Activated CD8-positive, alpha-beta memory T cell treated with anti-CD3 and anti-CD28 coated beads, Interleukin-2, amount 10 ng/mL, durations not matched to agents 7 days and 5 days (primary cell): ENCODE measurements around the gene MDFI. TPM values are rescaled to one million over a fixed set of nuclear protein-coding genes. Genes with fewer than 3 reads are reported as not detected.
"Not testable (repeated sequence)": the region's sequence is repeated elsewhere in the genome, so short reads cannot be mapped to it uniquely, and the experiment has no call there.

ENCODE experiments used
- ATAC-seq: fragments of 150-1000 bp; cut with Tn5 transposase; one replicate; pipeline ENCODE4 v1.10.0; 2021; ENCODE audit warnings: moderate library complexity
- CTCF ChIA-PET: fragments of 350-600 bp; sonication (Branson Sonifier 250); formaldehyde crosslinking; loops from one replicate; lab custom pipeline; 2021; ENCODE audit warnings: antibody characterized with exemption; lab: Charles Lee
- DNase-seq: peaks from one replicate; pipeline ENCODE4 v3.0.0-alpha.2; 2020
- H3K27ac Mint-ChIP-seq: one replicate; pipeline ENCODE4 v1.8.0; 2021; ENCODE audit warnings: mild to moderate bottlenecking, mixed read lengths
- H3K27me3 Mint-ChIP-seq: one replicate; pipeline ENCODE4 v1.8.0; 2021; ENCODE audit warnings: mixed read lengths
- H3K36me3 Mint-ChIP-seq: one replicate; pipeline ENCODE4 v1.8.0; 2021; ENCODE audit warnings: mild to moderate bottlenecking, mixed read lengths
- H3K4me1 Mint-ChIP-seq: one replicate; pipeline ENCODE4 v1.8.0; 2021; ENCODE audit warnings: mixed read lengths
- H3K4me3 Mint-ChIP-seq: one replicate; pipeline ENCODE4 v1.8.0; 2021; ENCODE audit warnings: mild to moderate bottlenecking, moderate library complexity, mixed read lengths
- H3K9me3 Mint-ChIP-seq: one replicate; pipeline ENCODE4 v1.8.0; 2022; ENCODE audit warnings: low read depth, mixed read lengths
- total RNA-seq, 2 experiments: library from RNA; stranded (reverse); gene quantifications; one replicate each; pipeline ENCODE4 v1.2.3, GENCODE V29; 2021

The MDFI gene
- total RNA-seq, 2 experiments from 2014 or later, result not detected

GRCh38 chr6:41607736-41608135 is 30.5 kb upstream of the MDFI start:
- Mint-ChIP-seq H3K4me1 (peaks cover 3% of the 10 kb centered on the region), H3K27ac (no peak overlapping the region), H3K27me3 (peaks cover 13% of the 10 kb centered on the region), H3K36me3 (no peaks in the 10 kb centered on the region), H3K9me3 (no peaks in the 10 kb centered on the region), H3K4me3 (no peak overlapping the region)
- ATAC-seq, result no peak
- no peak for DNase-seq
- CTCF ChIA-PET, result no interaction called here

GRCh38 chr6:41608443-41609151 is 29.7 kb upstream of the MDFI start:
- Mint-ChIP-seq H3K27me3 (peaks cover 17% of the 10 kb centered on the region), H3K36me3 (no peaks in the 10 kb centered on the region), H3K4me3 (no peak overlapping the region), H3K9me3 (no peaks in the 10 kb centered on the region), H3K4me1 (no peaks in the 10 kb centered on the region), H3K27ac (no peak overlapping the region)
- ATAC-seq (no peak), DNase-seq (no peak)
- CTCF ChIA-PET, result no interaction called here

DNA sequence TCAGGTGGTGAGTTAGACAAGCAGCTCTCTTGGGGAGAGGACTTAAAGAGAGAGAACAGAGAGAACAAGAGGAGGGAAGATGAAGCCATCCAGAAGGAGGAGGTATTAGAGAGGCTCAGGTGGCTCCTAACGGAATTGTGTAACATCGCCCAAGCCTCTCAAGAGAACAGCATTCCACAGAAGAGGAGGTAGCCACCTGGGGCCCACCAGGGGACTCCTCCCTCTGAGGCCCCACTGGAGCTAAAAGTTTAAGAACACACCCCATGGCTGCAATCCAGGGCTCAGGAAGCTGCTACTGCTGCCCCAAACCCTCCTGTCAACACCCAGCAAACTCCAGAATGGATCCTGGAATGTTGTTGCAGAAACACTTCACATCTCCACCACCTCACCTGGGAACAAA is 23.6 kb upstream of the MDFI start:
- Mint-ChIP-seq H3K4me3 (no peak overlapping the region), H3K27ac (no peak overlapping the region), H3K9me3 (no peaks in the 10 kb centered on the region), H3K36me3 (no peaks in the 10 kb centered on the region), H3K27me3 (peaks cover 25% of the 10 kb centered on the region), H3K4me1 (no peaks in the 10 kb centered on the region)
- DNase-seq, result no peak
- CTCF ChIA-PET, result interaction anchor here (0.8 kb wide), 1 partner anchor 12 kb away, joined by 4 read pairs; no protein-coding TSS in a partner anchor
- no peak for ATAC-seq

DNA sequence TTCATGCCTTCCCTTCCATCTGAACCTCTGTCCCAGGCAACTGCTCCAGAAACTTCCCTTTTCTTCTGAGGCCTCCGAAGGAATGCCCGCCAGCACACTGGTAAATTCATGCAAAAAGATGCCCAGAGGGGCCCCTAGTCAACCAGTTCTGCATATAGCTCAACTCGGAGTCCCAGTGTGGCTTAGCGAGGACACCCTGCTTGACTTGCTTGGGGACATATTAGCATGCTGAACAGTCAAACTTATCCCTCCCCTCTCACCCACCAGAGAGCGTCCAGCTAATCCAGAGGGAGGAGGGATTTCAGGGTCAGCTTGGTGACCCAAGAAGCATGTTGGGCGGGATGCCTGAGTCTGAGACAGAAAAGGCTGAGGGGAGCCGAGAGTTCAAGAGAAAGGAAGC is 23.0 kb upstream of the MDFI start:
- ATAC-seq, result no peak
- CTCF ChIA-PET, result interaction anchor here (0.8 kb wide), 1 partner anchor 13 kb away, joined by 4 read pairs; no protein-coding TSS in a partner anchor
- H3K4me1 Mint-ChIP-seq, result no peaks in the 10 kb centered on the region
- H3K27ac Mint-ChIP-seq, result no peak overlapping the region
- no peaks in the 10 kb centered on the region for H3K36me3 Mint-ChIP-seq
- no peaks in the 10 kb centered on the region for H3K9me3 Mint-ChIP-seq
- no peak overlapping the region for H3K4me3 Mint-ChIP-seq
- no peak for DNase-seq
- H3K27me3 Mint-ChIP-seq, result peaks cover 27% of the 10 kb centered on the region

DNA sequence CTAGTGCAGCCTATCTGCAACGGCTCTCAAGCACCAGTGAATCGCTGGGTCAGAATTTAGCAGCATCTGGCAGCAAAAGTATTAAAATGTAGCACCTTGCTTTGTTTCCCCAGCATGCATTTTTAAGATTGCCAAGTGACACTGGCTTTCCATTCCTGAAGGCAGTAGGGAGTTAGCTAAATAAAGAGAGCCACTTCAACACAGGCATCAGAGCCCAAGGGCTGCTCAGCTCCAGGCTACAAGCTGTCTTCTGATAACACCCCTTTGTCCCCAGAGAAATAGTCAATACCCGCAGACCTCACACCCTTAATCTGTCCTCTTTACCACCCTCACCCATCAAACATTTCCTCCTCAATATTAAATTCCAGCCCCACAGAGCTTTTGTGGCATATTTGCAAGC is 19.7 kb upstream of the MDFI start:
- CTCF ChIA-PET, result no interaction called here
- H3K4me1 Mint-ChIP-seq, result no peaks in the 10 kb centered on the region
- DNase-seq (no peak), ATAC-seq (no peak)
- H3K36me3 Mint-ChIP-seq, result peaks cover 3% of the 10 kb centered on the region
- H3K9me3 Mint-ChIP-seq, result peaks cover 3% of the 10 kb centered on the region
- H3K27ac Mint-ChIP-seq, result no peak overlapping the region
- H3K27me3 Mint-ChIP-seq, result peaks cover 43% of the 10 kb centered on the region
- H3K4me3 Mint-ChIP-seq, result no peak overlapping the region

- H3K9me3 Mint-ChIP-seq, H3K4me3 Mint-ChIP-seq, DNase-seq, CTCF ChIA-PET, H3K36me3 Mint-ChIP-seq, H3K27ac Mint-ChIP-seq, H3K4me1 Mint-ChIP-seq, ATAC-seq: not testable (repeated sequence)
- H3K27me3 Mint-ChIP-seq, result peaks cover 38% of the 10 kb centered on the region
These were observed 19.1 kb upstream of the MDFI start for GRCh38 chr6:41619193-41619592.

DNA sequence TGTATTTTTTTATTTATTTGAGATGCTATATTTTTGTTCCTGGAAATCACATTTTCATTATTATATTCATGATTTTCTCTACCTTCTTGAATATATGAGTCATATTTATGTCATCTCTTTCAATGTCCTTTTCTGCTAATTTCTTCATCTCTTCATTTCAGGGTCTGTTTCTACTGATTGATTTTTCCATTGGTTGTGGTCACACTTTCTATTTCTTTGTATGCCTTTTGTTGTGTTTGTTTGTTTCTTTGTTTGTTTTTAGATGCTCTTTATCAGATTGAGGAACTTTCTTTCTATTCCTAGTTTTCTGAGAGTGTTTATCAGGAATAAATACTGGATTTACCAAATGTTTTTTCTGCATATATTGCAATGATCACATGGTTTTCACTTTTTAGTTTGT is 16.9 kb upstream of the MDFI start:
- Mint-ChIP-seq H3K4me3 (no peak overlapping the region), H3K27me3 (peaks cover 41% of the 10 kb centered on the region), H3K36me3 (peaks cover 3% of the 10 kb centered on the region)

DNA sequence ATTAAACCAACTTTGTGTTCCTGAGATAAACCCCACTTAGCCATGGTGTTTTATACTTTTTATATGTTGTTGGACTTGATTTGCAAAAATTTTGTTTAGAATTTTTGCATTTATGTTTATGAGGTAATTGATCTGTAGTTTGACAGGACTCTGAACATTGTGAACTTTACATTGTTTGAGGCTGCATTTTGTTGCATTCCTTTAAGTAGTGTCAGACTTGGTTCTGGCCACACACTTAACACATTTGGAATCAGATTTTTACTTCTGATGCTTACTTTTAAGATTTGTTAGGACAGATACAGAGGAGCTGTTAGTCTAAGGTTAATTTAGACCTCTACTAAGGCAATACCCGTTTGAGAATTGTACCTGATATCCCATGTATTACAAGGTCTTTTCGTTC is 16.5 kb upstream of the MDFI start:
- peaks cover 6% of the 10 kb centered on the region for H3K4me1 Mint-ChIP-seq
- H3K27me3 Mint-ChIP-seq, result peaks cover 41% of the 10 kb centered on the region
- CTCF ChIA-PET, result interaction anchor here (1.0 kb wide), 1 partner anchor 15 kb away, joined by 3 read pairs; no protein-coding TSS in a partner anchor
- no peak overlapping the region for H3K4me3 Mint-ChIP-seq
- no peak for DNase-seq
- H3K9me3 Mint-ChIP-seq, result peaks cover 3% of the 10 kb centered on the region
- no peak overlapping the region for H3K27ac Mint-ChIP-seq
- H3K36me3 Mint-ChIP-seq, result peaks cover 3% of the 10 kb centered on the region
- ATAC-seq, result no peak

More for the DNA sequence above, 16.9 kb upstream of the MDFI start:
- ATAC-seq (no peak), DNase-seq (no peak)
- CTCF ChIA-PET, result interaction anchor here (1.0 kb wide), 1 partner anchor 15 kb away, joined by 3 read pairs; no protein-coding TSS in a partner anchor
- Mint-ChIP-seq H3K9me3 (peaks cover 3% of the 10 kb centered on the region), H3K27ac (no peak overlapping the region), H3K4me1 (peaks cover 6% of the 10 kb centered on the region)

- CTCF ChIA-PET, result interaction anchor here (1.0 kb wide), 1 partner anchor 16 kb away, joined by 3 read pairs; no protein-coding TSS in a partner anchor
- DNase-seq (no peak), ATAC-seq (no peak)
- Mint-ChIP-seq H3K27me3 (peaks cover 41% of the 10 kb centered on the region), H3K4me3 (no peak overlapping the region), H3K36me3 (peaks cover 3% of the 10 kb centered on the region), H3K9me3 (peaks cover 3% of the 10 kb centered on the region), H3K4me1 (peaks cover 6% of the 10 kb centered on the region), H3K27ac (no peak overlapping the region)
These were observed 15.9 kb upstream of the MDFI start for GRCh38 chr6:41622206-41622988.

DNA sequence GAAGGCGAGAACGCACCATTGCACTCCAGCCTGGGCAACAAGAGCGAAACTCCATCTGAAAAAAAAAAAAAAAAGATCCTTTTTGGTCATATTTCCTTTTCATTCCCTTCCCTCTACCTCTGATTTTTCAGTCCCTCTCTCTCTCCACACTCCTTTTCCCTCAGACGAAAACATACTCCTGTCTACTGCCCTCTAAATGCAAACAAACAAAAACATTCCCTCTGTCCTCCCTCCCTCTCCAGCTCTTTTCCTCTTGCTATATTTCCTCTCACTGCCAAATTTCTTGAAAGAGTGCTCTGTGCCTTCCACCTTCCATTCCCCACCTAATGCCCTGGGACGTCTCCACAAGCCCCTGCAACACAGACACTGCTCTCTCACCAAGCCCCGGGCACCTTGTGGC is 14.9 kb upstream of the MDFI start:
- Mint-ChIP-seq H3K4me1 (peaks cover 6% of the 10 kb centered on the region), H3K4me3 (no peak overlapping the region), H3K27ac (no peak overlapping the region), H3K27me3 (peaks cover 41% of the 10 kb centered on the region), H3K36me3 (peaks cover 3% of the 10 kb centered on the region), H3K9me3 (peaks cover 3% of the 10 kb centered on the region)
- CTCF ChIA-PET, result interaction anchor here (0.8 kb wide), 1 partner anchor 153 kb away, joined by 7 read pairs; no protein-coding TSS in a partner anchor
- DNase-seq (no peak), ATAC-seq (no peak)

DNA sequence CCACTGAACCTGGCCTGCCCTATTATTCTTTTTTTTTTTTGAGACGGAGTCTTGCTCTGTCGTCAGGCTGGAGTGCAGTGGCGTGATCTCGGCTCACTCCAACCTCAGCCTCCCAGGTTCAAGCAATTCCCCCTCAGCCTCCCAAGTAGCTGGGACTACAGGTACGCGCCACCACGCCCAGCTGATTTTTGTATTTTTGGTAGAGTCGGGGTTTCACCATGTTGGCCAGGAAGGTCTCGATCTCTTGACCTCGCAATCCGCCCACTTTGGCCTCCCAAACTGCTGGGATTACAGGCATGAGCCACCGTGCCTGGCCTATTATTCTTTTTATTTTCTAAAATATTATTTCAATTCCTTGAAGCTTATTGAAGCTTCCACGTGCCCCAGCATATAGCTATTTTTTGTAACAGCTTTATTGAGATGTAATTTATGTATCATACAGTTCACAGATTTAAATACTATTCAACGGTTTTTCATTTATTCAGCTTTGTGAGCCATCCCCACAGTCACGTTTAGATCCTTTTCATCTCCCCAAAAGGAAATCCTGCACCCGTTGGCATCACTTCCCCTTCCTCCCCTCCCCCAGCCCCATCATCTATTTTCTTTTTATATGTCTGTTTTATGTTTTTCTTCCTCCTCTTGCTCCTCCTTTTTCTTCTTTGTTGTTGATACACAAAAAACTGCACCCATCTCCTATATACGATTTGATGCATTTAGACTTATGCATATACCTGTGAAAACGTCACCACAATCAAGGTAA is 13.5 kb upstream of the MDFI start:
- Mint-ChIP-seq H3K9me3 (peaks cover 3% of the 10 kb centered on the region), H3K27me3 (peaks cover 37% of the 10 kb centered on the region), H3K4me1 (peaks cover 6% of the 10 kb centered on the region), H3K27ac (no peak overlapping the region), H3K36me3 (peaks cover 3% of the 10 kb centered on the region), H3K4me3 (no peak overlapping the region)
- no peak for DNase-seq
- CTCF ChIA-PET, result interaction anchor here (0.7 kb wide), 1 partner anchor 59 kb away, joined by 3 read pairs; no protein-coding TSS in a partner anchor
- ATAC-seq, result no peak

GRCh38 chr6:41625442-41625841 is 12.8 kb upstream of the MDFI start:
- Mint-ChIP-seq H3K9me3 (peaks cover 3% of the 10 kb centered on the region), H3K27ac (no peak overlapping the region), H3K4me3 (no peak overlapping the region), H3K4me1 (peaks cover 6% of the 10 kb centered on the region), H3K27me3 (peaks cover 36% of the 10 kb centered on the region), H3K36me3 (peaks cover 3% of the 10 kb centered on the region)
- CTCF ChIA-PET, result interaction anchor here (0.7 kb wide), 1 partner anchor 58 kb away, joined by 3 read pairs; no protein-coding TSS in a partner anchor
- DNase-seq (no peak), ATAC-seq (no peak)

GRCh38 chr6:41626022-41626421 is 12.2 kb upstream of the MDFI start:
- CTCF ChIA-PET, result no interaction called here
- H3K27ac Mint-ChIP-seq, result no peak overlapping the region
- H3K36me3 Mint-ChIP-seq, result peaks cover 3% of the 10 kb centered on the region
- no peak for ATAC-seq
- peaks cover 6% of the 10 kb centered on the region for H3K4me1 Mint-ChIP-seq
- H3K27me3 Mint-ChIP-seq, result peaks cover 35% of the 10 kb centered on the region
- H3K9me3 Mint-ChIP-seq, result peaks cover 3% of the 10 kb centered on the region
- no peak overlapping the region for H3K4me3 Mint-ChIP-seq
- no peak for DNase-seq
